OCI-LY7 (cell line): Measurements from ENCODE around the gene KLHL41.

ENCODE experiments used
- EZH2phosphoT487 ChIP-seq: fragments of 200-600 bp; sonication (generic); IDR thresholded peaks from 2 replicates; pipeline ENCODE4 v1.6.1; 2018; ENCODE audit warnings: low read depth, borderline replicate concordance, mild to moderate bottlenecking, mixed run types, antibody characterized with exemption, low read length, moderate library complexity, mixed read lengths
- TF ChIP-seq, protein P1 (sequence below): fragments of 200-600 bp; sonication (generic); conservative IDR thresholded peaks from 2 replicates; pipeline ENCODE4 v1.5.1; 2014; ENCODE audit warnings: mild to moderate bottlenecking, antibody characterized with exemption, low read length, moderate library complexity, mixed read lengths

DNA sequence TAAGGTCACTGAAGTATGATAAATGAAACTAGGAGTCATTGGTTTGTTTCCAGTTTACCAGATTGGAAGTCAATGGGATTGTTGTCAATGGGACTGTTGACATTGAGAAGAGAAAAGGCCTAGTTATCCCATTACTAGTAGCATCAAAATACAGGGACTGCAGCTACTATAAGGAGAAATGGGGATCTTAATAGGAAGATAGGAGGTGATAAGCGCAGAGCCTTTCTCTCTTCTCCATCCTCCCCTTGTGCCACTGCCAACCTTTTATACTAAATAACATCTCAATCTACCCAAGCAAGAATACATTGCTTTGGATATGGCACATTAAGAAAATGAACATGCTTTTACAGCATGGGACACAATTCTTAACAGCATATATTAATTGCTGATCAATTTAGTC lies 40.7 kb upstream of the KLHL41 start:
- TF ChIP-seq, protein P1, sequence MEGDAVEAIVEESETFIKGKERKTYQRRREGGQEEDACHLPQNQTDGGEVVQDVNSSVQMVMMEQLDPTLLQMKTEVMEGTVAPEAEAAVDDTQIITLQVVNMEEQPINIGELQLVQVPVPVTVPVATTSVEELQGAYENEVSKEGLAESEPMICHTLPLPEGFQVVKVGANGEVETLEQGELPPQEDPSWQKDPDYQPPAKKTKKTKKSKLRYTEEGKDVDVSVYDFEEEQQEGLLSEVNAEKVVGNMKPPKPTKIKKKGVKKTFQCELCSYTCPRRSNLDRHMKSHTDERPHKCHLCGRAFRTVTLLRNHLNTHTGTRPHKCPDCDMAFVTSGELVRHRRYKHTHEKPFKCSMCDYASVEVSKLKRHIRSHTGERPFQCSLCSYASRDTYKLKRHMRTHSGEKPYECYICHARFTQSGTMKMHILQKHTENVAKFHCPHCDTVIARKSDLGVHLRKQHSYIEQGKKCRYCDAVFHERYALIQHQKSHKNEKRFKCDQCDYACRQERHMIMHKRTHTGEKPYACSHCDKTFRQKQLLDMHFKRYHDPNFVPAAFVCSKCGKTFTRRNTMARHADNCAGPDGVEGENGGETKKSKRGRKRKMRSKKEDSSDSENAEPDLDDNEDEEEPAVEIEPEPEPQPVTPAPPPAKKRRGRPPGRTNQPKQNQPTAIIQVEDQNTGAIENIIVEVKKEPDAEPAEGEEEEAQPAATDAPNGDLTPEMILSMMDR, result no peak
- no peak for TF ChIP-seq EZH2phosphoT487
